Stimulated activated CD4-positive, alpha-beta T cell treated with anti-CD3 and anti-CD28 coated beads, Interleukin-4, amount 100 ng/mL, for 4 hours (primary cell): ENCODE measurements around the gene TPRG1L.

Source experiments
- DNase-seq, 2 experiments: peaks; one replicate each; pipeline ENCODE4 v3.0.0-alpha.2; 2020

Gene TPRG1L

DNA sequence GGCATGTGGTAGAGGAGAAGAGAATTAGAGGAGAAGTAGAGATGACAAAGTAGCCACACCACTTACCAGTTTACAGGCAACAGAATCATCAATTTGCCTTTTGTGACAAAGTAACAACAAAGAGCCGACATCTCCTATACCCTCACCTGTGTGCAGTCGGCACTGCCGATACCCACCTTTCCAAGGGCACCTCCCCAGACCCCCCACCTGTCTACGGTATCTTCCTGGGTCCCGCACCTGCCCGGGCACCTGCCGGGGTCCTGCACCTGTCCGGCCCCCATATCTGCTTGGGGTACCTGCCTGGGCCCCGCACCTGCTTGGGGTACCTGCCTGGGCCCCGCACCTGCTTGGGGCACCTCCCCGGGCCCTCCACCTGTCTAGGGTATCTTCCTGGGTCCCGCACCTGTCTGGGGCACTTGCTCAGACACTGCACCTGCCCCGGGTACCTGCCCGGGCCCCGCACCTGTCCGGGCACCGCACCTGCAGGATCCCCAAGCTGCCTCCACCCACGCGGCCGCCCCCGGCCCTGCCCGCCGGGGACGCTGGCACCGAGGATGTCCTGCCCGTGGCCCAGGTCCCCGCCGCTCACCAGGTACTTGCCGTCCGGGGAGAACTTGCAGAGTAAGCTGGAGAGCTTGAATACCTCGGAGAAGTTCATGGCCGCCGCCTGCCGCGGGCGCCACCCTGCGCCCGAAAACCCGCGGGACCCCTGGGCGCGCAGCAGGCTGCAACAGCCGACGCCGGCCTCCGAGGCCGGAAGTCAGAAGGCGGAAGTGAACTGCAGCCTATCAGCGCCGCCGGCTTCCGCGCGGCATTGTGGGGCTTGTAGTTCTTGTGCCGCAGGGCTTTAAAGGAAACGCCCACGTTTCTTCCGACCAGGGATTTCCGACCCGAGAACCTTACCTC lies 24.8 kb downstream of the TPRG1L start, which contains the start of gene WRAP73:
WRAP73 (minus strand) TSS at position 762 of the 906 bp plus-strand sequence; CDS start at position 658, 104 bp downstream.
- peak; percentile 86 to 92 for DNase-seq

DNA sequence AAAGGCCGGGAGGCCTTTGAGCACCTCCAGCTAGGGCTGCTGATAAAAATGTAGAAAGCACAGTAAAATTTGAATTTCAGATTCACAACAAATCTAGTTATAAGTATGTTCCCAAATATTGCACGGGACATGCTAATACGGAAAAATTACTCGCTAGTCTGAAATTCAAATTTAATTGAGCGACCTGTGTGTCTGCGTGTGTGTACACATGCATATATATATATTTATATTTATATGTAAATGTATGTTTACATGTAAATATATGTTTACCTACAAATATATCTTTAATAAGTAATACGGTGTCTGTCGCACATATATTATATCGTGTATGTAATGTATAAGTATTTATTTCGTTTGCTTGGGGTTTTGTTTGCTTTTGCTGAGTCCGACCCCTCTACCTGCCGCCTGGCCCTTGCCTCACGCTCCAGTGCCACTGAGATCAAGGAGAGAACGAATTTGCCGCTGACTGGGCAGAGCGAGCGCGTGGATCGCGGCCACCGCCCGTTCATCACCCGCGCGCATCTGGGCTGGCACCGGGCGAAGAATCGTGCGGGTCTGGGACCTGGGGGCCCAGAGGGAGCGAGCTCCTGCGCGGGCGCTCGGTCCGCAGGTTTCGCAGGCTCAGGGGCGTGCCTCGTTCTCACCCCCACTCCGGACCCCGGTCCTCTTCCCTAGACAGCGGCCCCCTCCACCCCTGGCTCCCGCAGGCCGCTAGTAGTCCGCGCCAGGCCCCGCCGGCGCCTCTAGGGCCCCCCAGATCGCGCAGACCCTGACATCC lies 25.6 kb downstream of the TPRG1L start:
- DNase-seq = no peak

DNA sequence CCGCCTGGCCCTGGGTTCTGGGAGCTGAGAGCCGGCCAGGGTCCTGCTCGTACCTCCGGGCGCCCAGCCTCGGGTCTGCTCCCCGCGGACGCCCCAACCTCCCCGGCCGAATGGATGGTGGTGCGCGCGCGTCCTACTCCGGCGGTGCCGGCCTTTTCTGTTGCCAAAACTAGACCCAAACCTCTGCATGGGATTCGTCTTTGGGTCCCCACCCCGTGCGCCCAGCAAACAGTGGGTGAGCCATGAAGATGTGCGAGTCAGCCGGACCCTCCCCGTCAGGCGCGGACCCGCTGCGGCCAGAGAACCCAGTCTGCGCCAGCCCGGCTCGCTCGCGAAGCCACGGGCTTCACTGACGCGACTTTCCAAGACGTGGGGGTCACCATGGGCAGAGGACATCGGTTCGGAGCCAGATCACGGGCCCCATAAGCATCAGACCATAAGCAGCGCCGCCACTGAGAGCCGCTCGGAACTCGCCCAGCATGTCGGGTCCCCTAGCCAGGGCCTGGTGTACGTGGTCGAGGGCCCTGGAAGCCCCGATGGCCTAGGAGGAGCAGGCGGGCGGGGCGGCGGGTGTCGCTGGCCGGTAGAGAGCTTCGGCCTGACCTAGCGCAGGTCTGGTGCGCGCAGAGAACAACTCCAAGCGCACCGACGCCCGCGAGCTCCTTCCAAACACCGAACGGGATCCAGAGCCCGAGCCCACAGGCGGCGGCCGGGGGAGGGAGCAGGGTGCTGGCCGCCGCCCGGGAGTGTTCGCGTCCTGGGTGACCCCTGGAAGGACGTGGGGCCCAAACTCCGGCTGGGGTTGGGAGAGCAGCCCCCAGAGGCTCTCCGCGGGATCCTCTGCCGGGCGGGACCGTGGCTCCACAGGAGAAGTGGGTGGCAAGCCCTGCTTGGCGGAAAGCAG lies 26.5 kb downstream of the TPRG1L start:
- peak in 1 of 2 experiments; percentile 6 for DNase-seq

DNA sequence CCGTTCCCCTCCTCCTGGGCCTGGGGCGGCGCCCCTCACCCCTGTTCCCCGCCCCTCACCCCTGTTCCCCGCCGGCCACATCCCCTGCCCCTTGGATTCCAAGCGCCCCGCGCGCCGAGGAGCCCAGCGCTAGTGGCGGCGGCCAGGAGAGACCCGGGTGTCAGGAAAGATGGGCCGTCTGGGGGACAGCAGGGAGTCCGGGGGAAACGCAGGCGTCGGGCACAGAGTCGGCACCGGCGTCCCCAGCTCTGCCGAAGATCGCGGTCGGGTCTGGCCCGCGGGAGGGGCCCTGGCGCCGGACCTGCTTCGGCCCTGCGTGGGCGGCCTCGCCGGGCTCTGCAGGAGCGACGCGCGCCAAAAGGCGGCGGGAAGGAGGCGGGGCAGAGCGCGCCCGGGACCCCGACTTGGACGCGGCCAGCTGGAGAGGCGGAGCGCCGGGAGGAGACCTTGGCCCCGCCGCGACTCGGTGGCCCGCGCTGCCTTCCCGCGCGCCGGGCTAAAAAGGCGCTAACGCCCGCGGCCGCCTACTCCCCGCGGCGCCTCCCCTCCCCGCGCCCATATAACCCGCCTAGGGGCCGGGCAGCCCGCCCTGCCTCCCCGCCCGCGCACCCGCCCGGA lies 27.2 kb downstream of the TPRG1L start, which contains the start of gene TP73:
TP73 (plus strand) TSS at position 587 of the 618 bp plus-strand sequence. CDS start 29,850 bp downstream, outside the sequence.
- no peak for DNase-seq

DNA sequence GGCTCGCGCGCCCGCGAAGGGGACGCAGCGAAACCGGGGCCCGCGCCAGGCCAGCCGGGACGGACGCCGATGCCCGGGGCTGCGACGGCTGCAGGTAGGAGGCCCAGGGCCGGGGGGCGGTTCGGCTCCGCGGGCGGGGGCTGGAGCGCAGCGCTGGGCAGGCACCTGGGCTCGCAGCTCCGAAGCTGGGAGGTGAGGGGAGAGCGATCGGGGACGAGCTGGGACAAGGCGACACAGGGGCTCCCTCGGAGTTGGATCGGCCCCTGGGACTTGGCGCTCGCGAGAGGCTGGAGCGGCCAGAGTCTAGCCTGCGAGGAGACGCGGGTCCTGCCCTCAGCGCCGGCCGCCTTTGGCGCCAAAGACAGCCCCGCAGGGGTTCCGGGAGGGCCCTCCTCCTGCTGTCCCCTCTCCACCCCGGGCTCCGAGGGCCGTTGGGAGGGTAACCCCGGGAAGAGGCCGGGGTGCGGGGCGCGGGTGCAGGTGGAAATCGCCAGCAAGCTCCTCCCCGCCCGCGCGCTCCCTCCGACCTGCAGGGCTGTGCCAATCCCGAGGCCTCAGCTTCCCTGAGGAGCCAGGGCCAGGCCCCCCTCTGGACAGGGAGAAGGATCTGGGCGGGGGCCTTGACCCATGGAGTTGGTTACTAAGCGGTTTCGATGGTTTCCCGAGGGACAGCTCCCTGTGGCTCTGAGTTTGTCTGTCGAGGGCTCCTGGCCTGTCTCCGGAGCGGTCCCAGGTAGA lies 27.9 kb downstream of the TPRG1L start:
- peak in 1 of 2 experiments; percentile 18 for DNase-seq

DNA sequence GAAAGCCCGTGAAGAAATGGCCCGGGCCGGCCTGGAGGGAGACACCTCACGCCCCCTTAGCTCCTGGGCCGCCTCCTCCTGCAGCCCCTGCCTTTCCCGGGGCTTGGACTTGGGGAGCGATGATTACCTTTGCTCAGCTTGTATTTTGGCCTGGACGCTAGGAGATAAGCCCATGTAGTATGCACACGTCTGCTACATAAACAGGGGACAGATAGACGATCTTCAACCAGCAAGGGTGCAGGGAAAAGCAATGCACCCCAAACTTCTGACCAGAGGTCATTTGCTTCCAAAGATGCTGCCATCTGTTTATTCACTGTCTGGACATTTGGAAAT lies 28.4 kb downstream of the TPRG1L start:
- no peak for DNase-seq

DNA sequence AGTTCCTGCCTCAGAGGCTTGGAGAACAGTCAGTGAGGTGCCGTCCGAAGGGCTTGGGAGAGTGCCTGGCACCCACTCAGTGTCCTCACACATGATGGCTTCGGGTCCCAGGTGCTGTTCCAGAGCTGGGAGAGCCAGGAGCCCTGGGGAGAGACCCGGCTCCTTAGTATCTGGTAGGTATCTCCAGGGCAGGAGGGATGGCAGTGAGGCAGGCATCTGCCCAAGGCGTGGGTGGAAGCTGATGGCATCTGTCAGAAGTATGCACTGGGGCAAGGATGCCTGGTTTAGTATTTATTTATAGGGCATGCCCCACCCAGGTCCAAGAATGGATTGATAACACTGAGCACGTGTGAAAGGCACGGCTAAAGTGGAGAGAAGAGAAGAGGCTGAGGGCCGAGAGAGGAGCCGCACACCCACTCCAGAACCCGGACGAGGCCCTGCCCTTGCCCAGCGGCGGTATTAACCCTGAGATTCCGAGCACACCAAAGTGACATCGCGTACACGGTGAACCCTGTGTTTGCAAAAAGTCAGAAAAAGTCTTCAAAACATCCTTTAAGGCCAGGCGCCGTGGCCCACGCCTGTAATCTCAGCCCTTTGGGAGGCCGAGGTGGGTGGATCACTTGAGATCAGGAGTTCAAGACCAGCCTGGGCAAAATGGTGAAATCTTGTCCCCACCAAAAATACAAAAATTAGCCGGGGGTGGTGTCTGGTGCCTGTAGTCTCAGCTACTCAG lies 29.9 kb downstream of the TPRG1L start:
- no peak for DNase-seq

DNA sequence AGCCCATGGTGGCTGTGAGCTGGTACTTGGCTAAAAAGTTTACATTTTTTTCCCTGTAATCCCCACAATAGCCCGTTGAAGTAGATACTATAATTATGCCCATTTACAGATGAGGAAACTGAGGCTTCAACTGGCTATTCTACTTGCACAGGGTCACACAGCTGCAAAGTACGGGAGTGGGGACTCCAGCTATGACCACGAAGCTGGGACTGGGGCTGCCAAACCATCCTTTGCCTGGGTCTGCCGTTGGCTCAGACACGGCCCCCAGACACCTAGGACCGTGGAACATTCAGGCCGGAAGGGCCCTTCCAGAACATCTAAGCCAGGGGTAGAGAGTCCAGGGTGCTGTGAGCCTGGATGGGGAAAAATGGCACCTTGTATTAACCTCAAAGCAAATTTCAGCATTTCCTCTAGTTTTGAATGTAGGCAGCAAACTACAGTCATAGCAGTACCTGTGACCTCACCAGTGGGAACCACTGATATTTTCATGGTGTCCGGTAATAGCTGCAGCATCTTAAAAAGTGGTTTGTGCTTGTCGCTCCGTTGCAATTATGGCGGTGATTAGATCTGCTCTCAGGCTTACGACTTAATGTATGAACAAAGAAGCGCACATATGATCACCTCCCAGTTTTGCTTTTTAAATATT lies 31.8 kb downstream of the TPRG1L start:
- DNase-seq = no peak

DNA sequence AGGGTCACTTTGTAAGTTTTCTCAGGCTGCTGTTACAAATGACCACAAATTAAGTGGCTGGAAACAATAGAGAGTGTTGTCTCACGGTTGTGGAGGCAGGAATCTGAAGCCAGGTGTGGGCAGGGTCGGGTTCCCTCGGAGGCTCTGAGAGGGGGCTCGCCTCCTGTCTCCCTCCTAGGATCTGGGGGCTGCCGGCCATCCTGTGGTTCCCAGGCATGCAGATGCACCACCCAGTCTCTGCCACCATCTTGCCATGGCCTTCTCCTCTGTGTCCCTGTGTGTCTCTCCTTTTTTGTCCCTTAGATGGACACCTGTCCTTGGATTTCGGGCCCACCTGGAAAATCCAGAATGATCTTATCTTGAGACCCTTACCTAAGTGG lies 32.3 kb downstream of the TPRG1L start:
- DNase-seq = no peak

DNA sequence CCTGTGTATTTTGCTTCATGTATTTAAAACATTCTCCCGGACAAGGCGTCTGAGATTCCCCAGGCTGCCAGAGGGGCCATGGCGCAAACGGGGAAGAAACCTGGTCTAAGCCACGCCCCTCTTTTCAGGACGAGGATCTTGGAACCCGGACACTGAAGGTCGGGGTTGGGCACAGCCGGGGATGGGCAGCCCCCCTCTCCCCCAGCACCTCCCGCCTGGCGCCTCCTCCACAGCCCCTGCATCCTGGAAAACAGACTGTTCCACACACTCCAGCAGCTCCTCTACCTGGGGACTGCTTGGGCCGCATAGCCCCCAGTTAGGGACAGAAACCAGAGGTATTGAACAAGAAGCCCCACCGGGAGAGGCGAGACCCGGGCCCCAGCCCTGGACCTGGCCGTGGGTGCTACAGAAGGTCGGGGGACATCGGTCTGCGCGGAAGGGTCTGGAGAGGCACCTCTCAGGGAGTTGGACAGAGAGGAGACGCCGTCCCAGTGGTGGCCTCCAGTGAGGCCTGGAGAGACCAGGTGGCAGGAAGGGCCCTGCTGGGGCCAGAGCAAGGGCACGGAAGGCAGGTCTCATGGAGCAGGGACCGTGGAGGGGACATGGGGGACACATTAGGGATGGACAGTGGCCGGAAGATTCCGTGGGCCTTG lies 32.9 kb downstream of the TPRG1L start:
- DNase-seq = no peak

DNA sequence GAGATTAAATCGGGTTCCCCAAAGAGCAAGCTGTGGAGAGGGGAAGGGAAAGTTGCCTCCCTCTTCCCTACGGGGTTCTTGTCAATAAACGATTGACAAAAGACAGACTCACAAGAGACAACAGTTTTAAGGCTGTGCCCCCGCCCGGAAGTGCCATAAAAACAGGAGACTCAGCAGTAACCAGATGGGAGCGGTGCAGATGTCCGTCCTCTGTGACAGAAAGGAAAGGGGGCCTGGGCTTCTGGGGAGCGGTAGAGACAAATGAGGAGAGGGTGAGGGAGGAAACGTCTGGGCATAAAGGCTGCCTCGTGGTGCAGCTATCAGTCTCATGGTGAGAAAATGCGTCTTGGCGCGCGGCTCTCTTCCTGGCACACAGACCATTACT lies 33.4 kb downstream of the TPRG1L start:
- DNase-seq = no peak

DNA sequence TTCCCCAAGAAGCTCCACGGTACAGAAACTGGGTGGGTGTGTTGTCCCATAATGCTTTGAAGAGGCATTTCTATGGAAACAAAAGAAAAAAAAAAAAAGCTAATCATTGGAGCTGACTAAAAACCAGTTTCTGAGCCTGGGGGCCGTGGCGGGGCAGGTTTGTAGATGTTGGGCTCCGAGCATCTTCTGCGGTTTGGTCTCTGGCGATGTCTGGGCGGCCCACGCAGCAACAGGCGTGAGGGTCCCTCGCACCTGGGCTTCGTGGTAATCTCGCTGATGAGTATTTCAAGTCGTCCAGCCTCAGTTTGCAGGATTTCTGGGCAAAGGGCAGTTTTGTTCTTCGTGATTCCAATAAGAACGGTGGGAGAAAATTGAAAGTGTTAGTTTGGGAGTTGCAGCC lies 34.3 kb downstream of the TPRG1L start:
- DNase-seq = no peak

DNA sequence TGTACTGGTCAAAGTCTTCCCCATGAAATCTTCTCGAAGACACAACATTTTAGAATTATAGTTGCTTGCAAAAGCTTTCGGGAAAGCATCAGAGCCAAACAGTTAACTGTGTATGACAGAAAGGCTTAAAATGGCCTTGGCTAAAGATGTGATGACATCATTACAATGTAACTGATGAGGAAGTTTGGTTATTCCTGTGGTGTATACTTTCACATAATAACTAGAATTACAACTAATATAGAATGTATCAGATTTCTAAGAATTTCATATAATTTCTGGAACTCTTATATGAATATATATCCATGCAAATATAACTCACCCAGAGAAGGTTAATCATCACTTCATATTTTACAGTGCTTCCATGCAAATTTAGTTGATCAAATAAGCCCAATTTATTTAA lies 35.9 kb downstream of the TPRG1L start:
- DNase-seq = no peak

DNA sequence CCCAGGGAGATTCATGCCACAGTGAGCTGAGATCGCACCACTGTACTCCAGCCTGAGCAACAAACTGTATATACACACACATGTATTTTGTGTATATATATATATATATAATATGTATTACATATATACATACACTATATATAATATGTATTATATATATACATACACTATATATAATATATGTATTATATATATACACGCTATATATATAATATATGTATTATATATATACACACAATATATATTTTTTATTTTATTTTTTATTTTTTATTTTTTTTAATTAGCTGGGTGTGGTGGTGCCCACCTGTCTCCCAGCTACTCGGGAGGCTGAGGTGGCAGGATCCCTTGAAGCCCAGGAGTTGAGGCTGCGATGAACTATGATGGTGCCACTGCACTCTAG lies 36.8 kb downstream of the TPRG1L start:
- no peak for DNase-seq

DNA sequence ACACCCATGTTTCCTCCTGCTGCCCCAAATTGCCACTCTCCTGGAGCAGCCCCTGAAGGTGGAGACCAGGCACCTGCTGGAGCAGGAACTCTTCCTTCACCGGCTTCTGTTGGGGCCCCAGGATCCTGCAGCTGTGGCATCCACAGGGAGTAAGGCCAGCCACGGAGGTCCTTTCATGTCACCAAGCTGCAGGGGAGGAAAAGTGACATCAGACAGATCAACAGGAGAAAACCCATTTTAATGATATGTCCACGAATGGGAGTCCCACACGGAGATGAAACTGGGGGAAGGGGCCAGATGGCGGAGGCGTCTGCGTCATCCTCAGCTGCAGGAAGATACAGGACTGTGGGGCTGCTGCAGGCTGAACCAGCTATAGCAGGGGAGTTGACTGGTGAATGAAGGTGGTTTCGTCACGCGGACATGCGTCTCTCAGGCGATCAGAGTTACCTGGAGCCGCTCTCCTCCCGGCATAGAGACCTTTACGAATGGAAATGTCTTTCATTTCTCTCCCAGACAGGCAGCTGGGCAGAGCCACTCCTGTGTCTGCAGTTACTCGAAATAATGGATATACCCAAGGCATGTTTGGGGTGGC lies 37.4 kb downstream of the TPRG1L start:
- DNase-seq = no peak

DNA sequence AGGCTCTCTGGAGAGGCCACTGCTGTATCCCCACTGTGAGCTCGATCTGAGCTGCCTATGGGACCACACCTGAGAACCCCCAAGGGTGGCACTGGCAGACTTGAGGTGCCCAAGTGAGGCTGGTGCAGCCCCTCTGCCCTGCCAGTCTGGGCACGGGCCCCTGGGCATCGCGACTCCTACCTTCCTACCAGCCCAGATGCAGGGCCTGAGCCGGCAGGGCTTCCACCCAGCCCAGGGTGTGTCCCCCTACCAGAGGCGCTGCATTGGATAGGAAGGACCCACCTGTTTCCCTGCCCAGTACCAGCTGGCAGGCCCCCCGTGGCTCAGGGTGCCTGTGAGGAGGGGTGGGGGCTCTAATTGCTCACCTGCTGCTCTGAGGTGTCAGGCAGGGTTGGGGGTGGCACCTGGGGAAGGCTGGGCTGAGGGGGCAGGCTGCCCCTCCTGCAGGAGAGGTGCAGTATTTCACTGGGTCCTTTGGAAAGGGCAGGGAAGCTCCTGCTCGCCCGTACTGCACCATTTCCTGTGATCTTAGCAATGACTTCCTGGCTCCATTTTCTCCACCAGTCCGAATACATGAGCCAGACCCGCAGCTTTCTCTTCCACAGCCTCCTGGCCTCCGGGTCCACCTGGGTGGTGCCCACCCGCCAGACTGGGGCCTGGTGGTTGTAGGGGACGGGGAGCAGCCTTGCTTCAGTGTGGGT lies 39.3 kb downstream of the TPRG1L start:
- DNase-seq = no peak

DNA sequence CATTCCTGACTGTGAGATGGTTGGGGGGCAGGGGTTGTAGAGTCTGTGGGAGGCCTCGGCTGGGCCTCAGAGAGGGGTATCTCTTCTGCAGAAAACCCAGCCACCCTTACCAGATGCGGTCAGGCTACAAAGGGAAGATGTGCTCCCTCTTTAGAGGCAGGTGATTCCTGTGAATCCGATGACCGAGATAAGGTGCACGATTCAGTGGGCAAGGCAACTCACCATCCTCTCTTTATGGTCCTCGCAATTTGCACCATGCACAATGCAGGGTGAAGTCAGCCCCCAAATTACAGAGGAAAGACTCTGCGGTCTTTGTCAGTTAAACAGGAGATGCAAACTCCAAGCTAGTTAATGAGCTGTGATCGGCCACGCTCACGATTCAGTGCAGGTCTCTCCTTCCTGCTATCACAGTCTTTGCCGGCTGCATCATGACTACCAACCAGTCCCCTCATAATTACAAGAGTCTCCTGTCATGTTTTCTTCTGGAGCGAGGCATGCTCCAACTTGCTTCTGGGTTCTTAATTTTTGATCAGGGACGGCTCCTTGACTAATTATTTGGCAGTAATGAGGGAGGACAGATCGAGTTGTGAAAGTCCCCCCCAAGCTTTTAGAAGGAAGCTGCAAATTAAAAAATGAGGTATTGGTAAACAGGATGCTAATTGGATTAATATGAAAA lies 40.0 kb downstream of the TPRG1L start:
- no peak for DNase-seq

DNA sequence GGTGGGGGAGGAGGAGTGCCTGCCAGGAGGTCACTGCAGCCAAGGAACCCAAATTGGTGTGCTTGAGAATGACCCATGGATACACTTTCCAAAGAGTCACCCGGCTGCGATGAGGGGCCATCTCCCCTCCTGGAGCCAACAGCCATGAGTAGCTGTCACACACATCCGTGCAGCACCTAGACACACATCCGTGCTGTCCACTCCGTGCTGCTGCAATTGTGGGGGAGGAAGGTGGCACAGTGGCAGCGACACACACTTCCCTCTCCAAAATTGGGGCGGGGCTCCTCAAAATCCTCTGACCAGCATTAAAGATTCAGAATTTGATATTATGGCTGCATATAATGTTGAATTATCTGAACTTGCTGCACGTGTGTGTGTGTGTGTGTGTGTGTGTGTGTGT lies 43.3 kb downstream of the TPRG1L start:
- DNase-seq = no peak
